Mucosa of rectum (tissue), 2 donors: ENCODE data around the gene CCL27.

Source experiments
- H3K27ac ChIP-seq, 2 donors: one replicate each; pipeline ENCODE4 v1.7.0; 2013; ENCODE audit warnings: inconsistent platforms in 2 of 2, low read depth in 2 of 2, low read length in 2 of 2
- H3K27me3 ChIP-seq, 2 donors: one replicate each; pipeline ENCODE4 v1.7.0; 2013; ENCODE audit warnings: low read length in 2 of 2; ENCODE audit not compliant: control insufficient read depth in 2 of 2, insufficient read depth in 2 of 2
- H3K36me3 ChIP-seq, 2 donors: one replicate each; pipeline ENCODE4 v1.7.0; 2013; ENCODE audit warnings: low read length in 2 of 2; ENCODE audit not compliant: control insufficient read depth in 2 of 2, insufficient read depth in 2 of 2
- H3K4me1 ChIP-seq, 2 donors: one replicate each; pipeline ENCODE4 v1.7.0; 2013; ENCODE audit warnings: low read length in 2 of 2, mild to moderate bottlenecking in 1 of 2; ENCODE audit not compliant: control insufficient read depth in 2 of 2, insufficient read depth in 2 of 2
- H3K4me3 ChIP-seq, 2 donors: one replicate each; pipeline ENCODE4 v1.7.0; 2013; ENCODE audit warnings: low read length in 2 of 2
- H3K9ac ChIP-seq, 2 donors: one replicate each; pipeline ENCODE4 v1.7.0; 2013; ENCODE audit warnings: low read length in 2 of 2, low read depth in 1 of 2, mild to moderate bottlenecking in 1 of 2
- H3K9me3 ChIP-seq, 2 donors: one replicate each; pipeline ENCODE4 v1.7.0; 2013; ENCODE audit warnings: low read length in 2 of 2; ENCODE audit not compliant: control insufficient read depth in 2 of 2
- donor health status: healthy.
- donor health status: Normal muscosa, but diverticular disease.

CCL27 gene

DNA sequence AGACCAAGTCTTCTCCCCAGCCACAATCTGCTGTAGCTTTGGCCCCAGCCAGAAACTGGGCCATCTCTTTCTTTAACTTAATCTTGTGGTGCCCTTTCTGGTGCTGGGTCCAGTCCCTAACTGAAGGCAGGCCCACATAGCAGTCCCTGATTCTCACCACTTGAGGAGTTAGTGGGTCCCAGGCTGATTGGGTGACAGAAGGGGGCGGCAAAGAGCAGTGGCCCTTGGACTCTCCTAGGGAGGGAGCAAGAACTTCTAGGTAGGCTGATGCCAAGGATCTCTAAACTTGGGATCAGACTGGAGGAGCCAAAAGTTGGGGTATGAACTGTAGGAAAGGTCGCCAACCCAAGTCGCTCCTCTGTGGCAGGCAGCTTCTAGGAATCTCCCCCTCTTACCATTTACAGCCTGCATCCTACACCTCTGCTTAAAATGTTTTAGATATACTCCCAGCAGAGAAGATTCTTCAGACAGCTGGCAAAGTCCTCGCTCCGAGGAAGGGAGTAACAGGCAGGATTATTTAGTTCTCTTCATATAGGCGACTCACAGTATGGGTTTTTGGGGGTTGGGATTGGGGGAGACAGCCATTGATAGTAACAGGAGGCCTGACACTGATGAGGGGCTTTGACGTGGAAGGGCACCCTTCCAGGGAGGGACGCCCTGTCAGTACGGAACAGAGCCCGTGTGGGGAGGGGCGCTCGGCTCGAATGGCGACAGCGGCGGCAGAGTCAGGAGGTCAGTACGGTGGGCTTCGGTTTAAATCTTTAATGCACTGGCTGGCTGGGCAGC, 2.0 kb upstream of the CCL27 start:
- Histone ChIP-seq H3K4me1 (peaks cover 13 to 15% of the 10 kb centered on the region in 2 donors), H3K9ac (peak overlapping the region; percentile 70 to 75), H3K27ac (peak overlapping the region; percentile 87 to 99), H3K4me3 (peak overlapping the region; percentile 68 to 76), H3K27me3 (no peaks in the 10 kb centered on the region), H3K9me3 (no peaks in the 10 kb centered on the region), H3K36me3 (no peaks in the 10 kb centered on the region)

DNA sequence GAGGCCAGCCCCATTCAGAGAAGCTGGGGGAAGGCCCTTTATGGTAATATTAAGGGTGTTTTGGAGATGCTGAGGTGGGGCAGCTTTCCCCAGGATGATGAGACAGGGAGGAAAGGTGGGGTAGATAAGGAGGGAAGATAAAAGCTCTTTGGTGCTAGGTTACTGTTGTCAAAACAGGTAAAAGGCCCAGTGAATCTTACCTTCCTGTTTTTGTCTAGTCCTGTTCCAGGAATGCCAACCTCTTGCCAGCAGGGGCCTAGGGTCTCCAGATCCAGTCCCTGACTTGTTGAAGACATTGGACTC, 797 bp upstream of the CCL27 start:
- Histone ChIP-seq H3K4me1 (peaks cover 13 to 19% of the 10 kb centered on the region in 2 donors), H3K9me3 (no peaks in the 10 kb centered on the region), H3K4me3 (no peak overlapping the region), H3K9ac (no peak overlapping the region), H3K27me3 (no peaks in the 10 kb centered on the region), H3K27ac (no peak overlapping the region), H3K36me3 (no peaks in the 10 kb centered on the region)

DNA sequence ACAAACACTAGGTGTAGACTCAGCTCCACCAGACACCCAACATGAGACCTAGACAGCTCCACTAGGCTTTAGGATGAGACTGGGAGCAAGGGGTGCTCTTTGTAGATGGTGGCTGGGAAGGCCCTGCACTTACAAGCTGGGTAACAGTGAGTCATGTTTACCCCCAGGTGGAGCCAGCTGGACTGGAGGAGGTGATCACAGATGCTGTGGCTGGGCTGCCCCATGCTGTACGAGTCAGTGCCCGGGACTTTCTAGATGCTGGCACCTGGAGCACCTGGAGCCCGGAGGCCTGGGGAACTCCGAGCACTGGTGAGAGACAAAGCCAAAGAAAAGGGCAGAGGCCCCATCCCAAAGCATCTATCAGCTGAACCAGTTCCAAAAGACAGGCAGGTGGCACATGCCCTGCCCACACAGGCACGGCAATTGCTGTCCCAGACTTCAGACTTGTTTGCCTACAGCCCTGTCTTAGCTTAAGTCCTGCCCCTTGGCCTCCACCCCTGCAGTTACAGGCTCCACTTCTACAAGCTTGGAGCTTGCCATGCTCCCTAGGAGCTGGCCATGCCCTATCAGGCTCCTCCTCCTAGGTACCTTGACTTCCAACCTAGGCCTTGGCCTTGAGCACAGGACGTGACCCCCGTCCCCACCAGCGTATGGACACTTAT, 2.7 kb downstream of the CCL27 start:
- Histone ChIP-seq H3K27ac (peak overlapping the region; percentile 26 to 27), H3K9ac (no peak overlapping the region)

DNA sequence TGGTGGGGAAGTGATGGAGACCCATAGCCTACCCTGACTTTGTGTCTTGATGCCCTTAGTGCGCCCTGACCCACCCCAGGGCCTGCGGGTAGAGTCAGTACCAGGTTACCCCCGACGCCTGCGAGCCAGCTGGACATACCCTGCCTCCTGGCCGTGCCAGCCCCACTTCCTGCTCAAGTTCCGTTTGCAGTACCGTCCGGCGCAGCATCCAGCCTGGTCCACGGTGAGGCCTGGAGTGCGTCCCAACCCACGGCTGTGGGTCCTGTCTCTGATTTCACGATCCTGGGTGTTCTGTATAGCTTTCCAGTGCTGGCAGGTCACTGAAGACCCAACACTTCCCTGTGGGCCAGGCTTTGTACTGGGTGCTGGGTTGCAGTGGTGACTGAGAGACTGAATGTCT, 4.0 kb downstream of the CCL27 start:
- Histone ChIP-seq H3K27me3 (no peaks in the 10 kb centered on the region), H3K4me1 (peaks cover 4 to 21% of the 10 kb centered on the region in 2 donors), H3K9ac (no peak overlapping the region), H3K9me3 (no peaks in the 10 kb centered on the region), H3K27ac (no peak overlapping the region), H3K4me3 (no peak overlapping the region), H3K36me3 (no peaks in the 10 kb centered on the region)

More for the DNA sequence above, 2.7 kb downstream of the CCL27 start:
- no peaks in the 10 kb centered on the region for H3K9me3 ChIP-seq
- H3K4me1 ChIP-seq: peaks cover 8 to 20% of the 10 kb centered on the region in 2 donors
- no peaks in the 10 kb centered on the region for H3K27me3 ChIP-seq
- no peak overlapping the region for H3K4me3 ChIP-seq
- H3K36me3 ChIP-seq: no peaks in the 10 kb centered on the region

DNA sequence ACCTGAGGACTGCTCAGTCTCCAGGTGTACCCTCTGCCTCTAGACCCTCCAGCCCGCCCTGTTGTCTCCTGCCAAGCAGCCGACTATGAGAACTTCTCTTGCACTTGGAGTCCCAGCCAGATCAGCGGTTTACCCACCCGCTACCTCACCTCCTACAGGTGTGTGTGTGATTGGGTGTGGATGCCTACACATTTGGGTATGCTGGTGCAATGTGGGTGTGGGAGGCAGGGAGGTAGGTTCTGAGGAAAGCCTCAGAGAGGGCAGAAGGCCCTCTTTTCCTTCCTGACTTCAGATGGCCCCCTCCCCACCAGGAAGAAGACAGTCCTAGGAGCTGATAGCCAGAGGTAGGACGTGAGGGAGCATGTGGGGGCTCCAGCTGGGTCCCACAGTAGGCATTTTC, 5.5 kb downstream of the CCL27 start:
- no peak overlapping the region for H3K9ac ChIP-seq
- H3K4me3 ChIP-seq: no peak overlapping the region
- no peaks in the 10 kb centered on the region for H3K9me3 ChIP-seq
- no peak overlapping the region for H3K27ac ChIP-seq
- H3K36me3 ChIP-seq: no peaks in the 10 kb centered on the region
- H3K27me3 ChIP-seq: no peaks in the 10 kb centered on the region
- peaks cover 19 to 35% of the 10 kb centered on the region in 2 donors for H3K4me1 ChIP-seq

DNA sequence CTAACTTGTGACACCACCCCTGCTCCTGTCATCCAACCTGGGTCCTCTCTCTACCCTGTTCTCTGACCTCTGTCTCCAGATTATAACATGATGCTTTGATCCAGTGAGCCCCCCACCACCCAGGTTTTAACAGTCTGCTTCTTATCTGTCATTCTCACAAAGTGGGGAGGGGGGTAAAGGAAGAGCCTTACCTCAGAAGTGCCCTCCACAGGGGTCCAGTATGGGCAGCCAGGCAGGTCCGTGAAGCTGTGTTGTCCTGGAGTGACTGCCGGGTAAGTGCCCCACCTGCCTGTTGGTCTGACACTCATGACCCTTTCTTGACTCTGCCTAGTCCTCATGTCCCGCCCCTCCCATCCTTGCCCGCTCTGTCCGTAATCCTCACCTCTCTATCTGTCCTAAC, 7.1 kb downstream of the CCL27 start:
- Histone ChIP-seq H3K36me3 (peaks cover 0 to under 1% of the 10 kb centered on the region in 2 donors), H3K27ac (peak overlapping the region in 1 of 2 donors; percentile 5), H3K27me3 (no peaks in the 10 kb centered on the region), H3K4me1 (peaks cover 25 to 45% of the 10 kb centered on the region in 2 donors), H3K4me3 (no peak overlapping the region), H3K9me3 (no peaks in the 10 kb centered on the region), H3K9ac (no peak overlapping the region)

DNA sequence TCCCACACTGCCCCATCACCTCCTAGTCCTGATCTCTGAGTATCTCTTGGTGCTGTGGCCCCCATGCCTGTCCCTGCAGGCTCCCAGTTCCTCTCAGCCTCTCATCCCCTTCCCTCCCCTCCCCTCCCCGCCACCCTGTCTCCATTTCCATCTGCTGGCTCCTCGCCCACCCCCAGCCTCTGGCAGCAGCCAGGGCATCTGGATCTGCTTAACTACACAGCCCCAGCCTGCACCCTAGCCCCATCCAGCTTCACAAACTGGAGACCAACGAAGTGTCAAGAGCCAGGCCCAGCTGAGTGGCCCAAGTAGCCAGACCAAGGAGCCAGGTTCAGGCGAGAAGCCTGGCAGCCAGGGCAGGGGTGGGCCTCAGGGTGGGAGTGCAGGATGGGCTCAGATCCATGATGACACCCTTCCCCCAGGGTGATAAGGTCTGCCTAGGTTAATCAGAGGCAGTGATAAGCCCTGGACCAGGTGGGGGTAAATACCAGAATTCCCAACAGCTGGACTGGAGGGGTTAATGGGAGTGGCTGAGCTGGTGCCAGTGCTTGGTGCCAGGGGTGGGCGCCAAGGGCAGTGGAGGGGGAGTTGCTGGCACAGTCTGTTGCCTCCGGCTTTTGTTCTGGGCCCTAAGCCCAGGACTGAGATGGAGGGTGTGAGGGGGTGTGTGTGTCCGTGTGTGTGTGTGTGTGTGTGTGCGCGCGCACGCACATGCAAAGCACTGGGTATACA, 8.0 kb downstream of the CCL27 start:
- Histone ChIP-seq H3K4me3 (no peak overlapping the region), H3K9me3 (no peaks in the 10 kb centered on the region), H3K27me3 (no peaks in the 10 kb centered on the region), H3K4me1 (peaks cover 21 to 36% of the 10 kb centered on the region in 2 donors), H3K36me3 (peaks cover 2 to 7% of the 10 kb centered on the region in 2 donors), H3K27ac (peak overlapping the region in 1 of 2 donors; percentile 86), H3K9ac (no peak overlapping the region)

DNA sequence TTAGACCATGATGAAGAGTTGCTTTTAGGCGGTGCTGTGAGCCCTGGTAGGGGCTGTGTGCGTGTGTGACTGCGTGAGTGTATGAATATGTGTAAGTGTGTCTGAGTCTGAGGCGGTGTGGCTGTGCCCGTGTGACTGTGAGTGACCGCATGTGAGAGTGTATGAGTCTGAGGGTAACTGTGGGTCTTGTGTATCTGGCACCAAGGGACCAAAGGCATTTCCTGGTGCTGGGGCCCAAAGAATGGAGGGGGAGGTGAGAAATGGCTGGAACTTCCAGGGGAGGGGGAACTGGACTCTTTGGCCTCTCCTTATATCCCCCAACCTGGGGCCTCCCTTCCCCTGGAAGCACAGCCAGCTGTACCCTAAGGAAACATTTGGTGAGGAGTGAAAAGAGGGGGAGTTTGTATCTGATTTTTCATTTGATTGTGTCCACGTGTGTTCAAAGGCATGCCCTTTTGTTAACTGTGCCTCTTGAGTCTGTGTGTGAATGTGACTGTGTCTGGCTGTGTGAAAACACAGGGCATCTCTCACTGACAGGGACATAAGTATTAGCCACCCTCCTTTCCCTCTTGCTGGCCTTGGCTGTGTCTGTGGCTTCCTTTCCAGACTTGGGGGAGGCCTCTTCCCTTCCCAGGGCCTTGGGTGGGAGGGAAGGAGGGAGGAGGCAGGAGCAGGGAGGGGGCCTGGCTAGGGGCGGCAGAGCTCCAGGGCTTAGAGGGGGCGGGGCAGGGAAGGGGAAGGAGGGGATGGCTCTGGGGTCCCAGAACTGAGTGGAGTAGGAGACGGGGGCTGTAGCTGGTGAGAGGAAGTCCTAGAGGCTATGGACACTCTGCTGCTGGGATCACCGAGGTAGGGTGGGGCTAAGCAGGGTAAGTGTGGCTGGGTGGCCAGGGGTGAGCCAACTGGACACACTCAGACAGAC, 9.0 kb downstream of the CCL27 start:
- peak overlapping the region in 1 of 2 donors; percentile 26 for H3K9ac ChIP-seq
- peaks cover 21 to 33% of the 10 kb centered on the region in 2 donors for H3K4me1 ChIP-seq
- H3K27me3 ChIP-seq: no peaks in the 10 kb centered on the region
- peak overlapping the region in 1 of 2 donors; percentile 75 for H3K4me3 ChIP-seq
- H3K36me3 ChIP-seq: peaks cover 13 to 18% of the 10 kb centered on the region in 2 donors
- peak overlapping the region; percentile 32 to 86 for H3K27ac ChIP-seq
- no peaks in the 10 kb centered on the region for H3K9me3 ChIP-seq

DNA sequence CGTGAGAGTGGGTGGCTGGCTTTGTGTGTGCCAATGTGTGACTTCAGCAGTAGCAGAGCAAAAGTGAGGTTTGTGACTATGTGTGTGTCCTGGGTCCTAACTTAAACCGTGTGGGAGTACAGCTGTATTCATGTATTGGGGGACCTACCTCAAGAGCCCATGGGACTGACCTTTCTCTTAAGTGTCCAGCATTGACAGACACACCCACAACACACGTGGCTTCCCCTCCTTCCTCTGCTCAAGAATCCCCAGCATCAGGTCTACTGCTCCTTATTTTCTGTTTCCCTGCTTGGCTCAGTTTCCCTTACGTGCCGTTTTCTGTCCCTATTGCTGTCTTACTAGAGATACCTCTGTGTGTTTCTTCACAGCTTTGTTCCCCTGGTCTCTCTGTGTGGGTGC, 9.9 kb downstream of the CCL27 start:
- Histone ChIP-seq H3K27me3 (no peaks in the 10 kb centered on the region), H3K27ac (peak overlapping the region; percentile 86 to 89), H3K4me3 (peak overlapping the region; percentile 47 to 75), H3K36me3 (peaks cover 15 to 19% of the 10 kb centered on the region in 2 donors), H3K4me1 (peaks cover 28 to 39% of the 10 kb centered on the region in 2 donors), H3K9ac (peak overlapping the region; percentile 10 to 48), H3K9me3 (no peaks in the 10 kb centered on the region)
